Hematopoietic multipotent progenitor cell (in vitro differentiated cells): ENCODE measurements around the gene PLEKHA7. TPM values are rescaled to one million over a fixed set of nuclear protein-coding genes. Genes with fewer than 3 reads are reported as not detected.
"Not testable (repeated sequence)": the region's sequence is repeated elsewhere in the genome, so short reads cannot be mapped to it uniquely, and the experiment has no call there.

Experiments
- DNase-seq, 3 donors: peaks; one replicate each; pipeline ENCODE4 v3.0.0-alpha.2; 2011 to 2015; ENCODE audit warnings: low read depth in 2 of 3, low spot score in 2 of 3
- total RNA-seq: library from RNA; depleted of rRNA; stranded (reverse); fragments of >200 nt; gene quantifications from one replicate; pipeline ENCODE4 v1.2.3, GENCODE V29; 2012

Gene PLEKHA7
- total RNA-seq, 1 donor, result 2.7 TPM

DNA sequence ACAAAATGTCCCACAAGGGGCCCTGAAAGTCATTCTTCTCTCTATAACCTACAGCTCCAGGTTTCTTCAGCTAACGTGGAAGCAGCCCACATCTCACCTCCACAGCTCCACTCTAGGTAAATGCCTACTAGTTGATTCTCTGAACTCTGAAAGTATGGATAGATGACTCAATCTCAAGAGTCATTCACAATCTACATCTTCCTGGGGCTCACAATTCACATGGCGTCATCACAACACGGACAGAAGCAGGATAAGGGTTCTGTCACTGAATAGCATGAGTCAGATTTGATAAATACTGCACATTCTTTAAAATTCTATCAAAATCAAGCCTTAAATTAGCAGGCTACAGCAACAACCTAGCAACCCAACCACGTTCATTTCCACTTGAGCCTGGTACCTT lies 96.3 kb downstream of the PLEKHA7 start:
- DNase-seq, result no peak

DNA sequence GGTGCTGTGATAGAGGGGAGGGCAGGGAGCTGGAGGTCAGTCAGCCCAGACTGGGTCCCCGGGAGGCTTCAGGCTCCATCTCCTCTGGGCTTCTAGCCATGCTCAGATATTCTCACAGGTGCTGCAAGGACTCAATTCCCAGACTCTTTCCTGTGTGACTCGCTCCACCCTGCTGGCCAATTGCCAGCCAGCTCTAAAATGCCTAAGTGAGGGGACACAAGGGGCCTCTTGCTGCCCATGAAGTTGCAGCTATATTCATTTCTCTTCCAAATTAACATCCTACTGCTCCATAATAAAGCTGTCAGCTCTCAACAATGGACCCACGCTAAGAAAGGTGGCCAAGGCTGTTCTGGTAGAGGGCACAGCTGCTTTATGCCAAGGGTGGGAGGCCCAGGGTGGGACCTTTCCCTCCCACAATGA lies 101.5 kb downstream of the PLEKHA7 start:
- no peak for DNase-seq

DNA sequence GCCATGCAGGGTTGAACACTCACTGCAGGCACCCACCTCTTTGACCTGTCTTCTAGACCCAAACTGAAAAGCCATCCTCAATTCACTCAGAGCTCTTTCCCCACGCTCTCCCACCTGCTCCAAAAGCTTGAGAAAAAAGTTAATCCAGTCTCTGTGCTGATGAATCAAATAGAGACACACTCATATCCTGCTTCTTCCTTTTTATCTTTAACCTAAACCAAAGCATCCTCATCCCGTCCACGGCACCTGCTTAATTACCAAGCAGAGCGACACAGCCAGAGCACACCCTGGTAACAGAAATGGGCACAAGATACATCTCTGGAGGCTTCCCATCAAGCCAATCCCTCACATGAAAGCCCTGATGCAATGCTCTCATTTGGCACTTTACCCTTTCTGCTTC lies 102.6 kb downstream of the PLEKHA7 start:
- DNase-seq, result no peak

DNA sequence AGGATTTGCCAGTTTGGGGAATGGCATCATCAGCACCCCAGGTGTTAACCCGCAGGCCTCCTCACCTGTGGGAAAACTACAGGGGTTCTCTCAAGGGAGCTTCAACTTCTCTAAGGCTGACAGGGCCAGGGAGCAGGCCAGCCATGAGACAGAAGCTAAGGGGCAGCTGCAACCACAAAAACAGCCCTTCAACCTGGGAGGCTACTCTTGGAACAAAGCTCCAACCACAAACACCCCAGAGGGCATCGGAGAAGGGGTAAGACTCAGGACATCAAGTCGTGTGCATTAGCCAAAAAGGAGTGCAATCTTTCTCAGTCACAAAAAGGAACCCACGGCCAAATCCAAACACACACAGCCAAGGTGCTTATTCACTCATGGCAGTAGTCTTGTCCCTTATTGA lies 103.0 kb downstream of the PLEKHA7 start:
- DNase-seq, result no peak

DNA sequence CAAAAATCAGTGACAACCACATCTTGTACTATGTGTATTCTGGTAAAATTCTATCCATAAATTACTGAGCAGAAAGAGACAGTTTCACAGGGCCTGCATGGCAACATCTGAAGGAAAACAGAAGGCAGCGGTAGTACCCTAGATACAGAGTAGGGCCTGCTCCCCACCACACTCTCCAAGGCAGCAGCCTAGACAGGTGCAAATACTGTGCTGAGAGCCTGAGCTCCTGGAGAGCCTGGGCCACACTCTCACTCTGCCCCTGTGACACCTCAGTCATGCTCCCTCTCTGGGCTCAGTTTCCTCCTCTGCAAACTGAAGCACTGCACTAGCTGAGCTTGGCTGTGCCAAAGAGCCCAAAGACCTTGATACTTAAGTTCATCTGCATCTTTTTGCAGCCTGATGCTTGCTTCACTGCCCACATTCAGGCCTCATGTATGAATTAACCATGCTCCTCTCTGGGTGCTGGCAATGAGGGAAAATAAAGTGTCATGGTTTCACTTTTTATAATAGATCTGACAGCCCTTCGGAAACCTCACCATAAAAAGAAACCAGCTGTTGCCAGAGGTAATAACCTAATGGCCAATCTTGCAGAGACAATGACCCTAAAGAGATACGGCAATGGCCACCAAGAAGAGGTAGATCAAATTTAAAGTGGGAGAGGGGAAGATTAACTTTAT lies 104.7 kb downstream of the PLEKHA7 start:
- no peak for DNase-seq

DNA sequence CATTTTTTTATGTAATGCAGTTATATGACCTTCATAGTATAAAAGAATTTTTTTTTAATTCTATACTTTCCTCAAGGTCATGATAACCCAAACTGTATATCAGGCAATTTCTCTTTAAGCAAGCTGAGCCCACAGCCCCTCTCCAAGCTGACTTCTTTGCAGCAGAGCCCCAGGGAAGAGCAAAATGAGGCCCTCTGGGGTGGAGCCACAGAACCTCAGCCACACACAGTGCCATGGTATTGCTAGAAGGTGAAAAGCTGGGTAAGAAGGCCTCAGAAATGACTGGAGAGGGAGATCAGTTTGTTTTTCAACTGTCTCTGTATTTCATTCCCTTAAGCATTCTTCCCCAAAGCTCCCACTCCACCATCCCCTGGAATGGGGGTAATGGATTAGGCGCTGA lies 108.8 kb downstream of the PLEKHA7 start:
- no peak for DNase-seq

DNA sequence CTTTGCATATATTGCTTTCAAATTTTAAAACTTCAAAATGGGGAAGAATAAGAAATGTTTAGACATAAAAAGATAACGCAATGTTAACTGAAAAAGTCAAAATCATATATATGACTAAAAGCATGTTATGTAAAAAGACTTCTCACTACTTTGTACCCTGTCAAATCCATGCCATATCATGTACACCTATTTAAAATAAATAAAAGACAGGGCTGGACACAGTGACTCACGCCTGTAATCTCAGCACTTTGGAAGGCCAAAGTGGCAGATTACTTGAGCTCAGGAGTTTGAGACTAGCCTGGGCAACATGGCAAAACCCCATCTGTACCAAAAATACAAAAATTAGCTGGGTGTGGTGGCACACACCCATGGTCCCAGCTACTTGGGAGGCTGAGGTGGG lies 109.5 kb downstream of the PLEKHA7 start:
- DNase-seq, result not testable (repeated sequence)

DNA sequence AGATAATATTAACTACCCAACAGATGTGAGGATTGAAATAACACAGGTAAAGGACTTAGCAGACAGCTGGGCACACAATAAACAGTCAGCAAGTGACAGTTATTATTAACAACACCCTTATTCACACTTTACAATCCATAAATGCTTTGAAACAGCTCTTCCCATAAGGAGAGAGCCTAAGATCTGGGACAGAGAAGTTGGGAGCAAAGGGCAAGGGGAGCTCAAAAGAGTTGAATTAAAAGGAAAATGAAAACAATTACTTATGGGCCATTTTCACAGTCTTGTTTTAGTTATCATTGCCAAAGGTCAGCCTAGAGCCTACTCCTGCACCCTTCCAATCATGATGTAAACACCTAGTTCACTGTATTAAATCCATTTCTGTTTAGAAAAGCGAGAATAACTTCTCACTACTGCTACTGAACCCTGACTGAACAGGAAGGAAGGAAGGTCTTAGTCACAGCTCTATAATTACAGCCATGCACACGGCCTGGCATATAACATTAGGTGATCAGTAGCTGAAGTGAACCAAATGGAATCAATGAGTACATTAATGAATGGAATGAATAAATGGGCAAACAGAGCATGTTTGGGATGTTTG lies 111.3 kb downstream of the PLEKHA7 start:
- DNase-seq, result peak in 1 of 3 donors; percentile 20

DNA sequence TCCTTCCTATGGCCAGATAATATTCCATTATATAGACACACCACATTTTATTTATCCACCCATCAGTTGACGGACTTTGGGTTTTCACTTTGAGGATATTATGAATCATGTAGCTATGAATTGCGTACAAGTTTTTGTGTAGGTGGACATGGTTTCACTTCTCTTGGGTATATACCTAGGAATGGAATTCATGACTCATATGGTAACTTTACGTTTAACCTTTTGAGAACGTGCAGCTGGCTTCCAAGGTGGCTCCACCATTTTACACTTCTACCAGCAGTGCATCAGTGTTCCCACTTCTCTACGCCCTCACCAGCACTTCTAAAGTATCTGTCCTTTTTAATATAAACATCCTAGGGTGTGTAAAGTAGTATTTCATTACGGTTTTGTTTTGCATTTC lies 112.0 kb downstream of the PLEKHA7 start:
- DNase-seq, result no peak

DNA sequence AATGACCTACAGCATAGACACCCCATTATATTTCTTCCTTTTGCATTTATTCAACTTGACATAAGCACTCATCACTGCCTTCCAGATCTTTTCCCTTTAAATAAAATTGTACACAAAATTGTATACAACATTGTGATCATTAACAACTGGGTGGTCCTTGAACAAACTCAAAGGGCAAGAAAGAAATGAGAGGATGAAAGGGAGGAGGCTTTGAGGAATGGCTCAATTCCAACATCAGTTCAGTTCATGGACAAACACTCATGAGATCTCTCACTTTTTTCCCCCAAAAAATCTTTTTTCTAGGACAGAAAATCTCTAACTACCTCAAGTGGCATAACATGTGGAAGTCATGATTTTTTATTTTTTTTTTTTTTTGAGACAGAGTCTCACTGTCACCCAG lies 113.7 kb downstream of the PLEKHA7 start:
- DNase-seq, result no peak

DNA sequence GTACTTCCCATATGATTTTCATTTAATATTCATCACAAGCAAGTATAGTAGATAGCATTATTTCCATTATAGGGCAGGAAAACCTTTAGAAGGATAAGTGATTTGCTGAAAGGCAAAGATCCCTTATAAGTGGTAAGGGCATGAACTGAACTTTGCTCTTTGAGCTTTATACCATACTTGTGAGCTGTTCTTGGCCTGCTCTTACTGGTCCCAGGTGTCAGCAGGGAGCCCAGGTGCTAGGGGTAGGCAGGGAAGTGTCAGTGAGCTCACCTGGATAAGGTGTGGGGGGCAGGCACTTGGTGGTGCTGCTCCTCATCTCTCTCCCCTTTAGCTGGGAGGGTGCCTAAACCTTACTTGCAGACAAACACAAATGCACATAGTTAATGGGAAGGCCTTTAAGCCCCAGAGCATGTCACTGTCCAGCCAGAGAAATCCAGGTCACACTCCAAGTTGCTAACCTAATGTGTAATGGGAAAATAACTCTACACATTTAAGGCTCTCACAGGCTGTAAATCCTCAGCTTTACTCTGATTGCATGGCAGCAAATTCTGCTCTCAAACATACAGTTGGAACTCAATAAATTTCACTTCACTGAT lies 114.4 kb downstream of the PLEKHA7 start:
- DNase-seq, result no peak

DNA sequence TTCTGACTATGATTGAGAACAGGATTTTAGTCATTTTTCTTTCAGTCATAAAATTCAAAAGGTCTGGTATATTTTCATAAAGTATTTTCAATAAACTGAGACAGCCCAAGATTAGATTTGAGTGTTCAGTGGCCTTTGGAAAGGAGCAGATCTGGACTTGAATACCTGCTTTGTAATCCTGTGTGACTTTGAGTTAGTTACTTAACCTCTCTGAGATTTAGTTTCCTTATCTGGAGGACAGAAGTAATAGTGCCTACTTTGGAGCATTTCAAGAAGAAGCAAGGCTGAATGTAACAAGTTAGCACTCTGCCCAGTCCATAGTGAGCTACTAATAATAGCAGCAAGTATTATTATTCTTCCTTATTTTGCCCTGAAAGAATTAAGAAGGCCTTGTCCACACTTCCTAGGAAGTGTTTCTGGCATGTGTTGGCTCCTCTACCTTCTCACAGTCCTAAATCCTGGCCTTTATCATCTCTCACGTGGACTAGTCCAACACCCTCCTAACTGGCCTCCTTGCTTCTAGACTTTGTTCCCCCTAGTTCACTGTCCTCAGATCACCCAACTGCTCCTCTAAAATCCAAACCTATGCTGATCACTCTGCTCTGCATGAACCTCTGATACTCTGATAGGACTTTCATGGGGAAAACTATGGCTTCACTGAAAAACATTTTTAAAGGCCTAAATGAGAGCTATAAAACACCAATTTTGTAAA lies 115.8 kb downstream of the PLEKHA7 start:
- DNase-seq, result no peak

DNA sequence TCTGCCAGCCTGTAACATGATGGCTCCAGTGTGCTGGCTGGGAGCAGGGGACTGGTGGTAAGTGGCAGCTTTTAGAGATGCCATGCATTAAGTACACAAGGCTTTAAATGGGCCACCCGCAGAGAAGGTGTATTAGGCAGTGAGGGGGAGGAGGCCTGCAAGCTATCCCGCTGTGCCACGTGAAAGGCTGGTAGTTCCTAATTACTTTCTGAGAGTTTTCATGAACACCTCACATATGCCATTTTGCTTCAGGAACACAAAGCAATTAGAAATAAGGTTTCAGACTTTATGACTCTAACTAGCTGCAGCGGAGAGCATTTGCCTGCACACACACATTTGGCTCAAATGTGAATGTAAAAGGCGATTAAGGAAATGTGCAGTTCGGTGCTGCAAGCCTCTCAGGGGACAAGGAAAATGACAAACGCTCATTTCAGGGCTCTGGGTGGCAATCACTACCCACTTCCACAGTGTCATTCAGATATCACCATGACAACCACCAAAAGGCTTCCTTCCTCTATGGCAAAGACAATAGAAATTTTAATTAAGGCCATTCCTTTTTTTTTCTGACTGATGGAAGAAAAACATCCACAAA lies 116.6 kb downstream of the PLEKHA7 start:
- DNase-seq, result peak in 2 of 3 donors; percentile 31 to 65

DNA sequence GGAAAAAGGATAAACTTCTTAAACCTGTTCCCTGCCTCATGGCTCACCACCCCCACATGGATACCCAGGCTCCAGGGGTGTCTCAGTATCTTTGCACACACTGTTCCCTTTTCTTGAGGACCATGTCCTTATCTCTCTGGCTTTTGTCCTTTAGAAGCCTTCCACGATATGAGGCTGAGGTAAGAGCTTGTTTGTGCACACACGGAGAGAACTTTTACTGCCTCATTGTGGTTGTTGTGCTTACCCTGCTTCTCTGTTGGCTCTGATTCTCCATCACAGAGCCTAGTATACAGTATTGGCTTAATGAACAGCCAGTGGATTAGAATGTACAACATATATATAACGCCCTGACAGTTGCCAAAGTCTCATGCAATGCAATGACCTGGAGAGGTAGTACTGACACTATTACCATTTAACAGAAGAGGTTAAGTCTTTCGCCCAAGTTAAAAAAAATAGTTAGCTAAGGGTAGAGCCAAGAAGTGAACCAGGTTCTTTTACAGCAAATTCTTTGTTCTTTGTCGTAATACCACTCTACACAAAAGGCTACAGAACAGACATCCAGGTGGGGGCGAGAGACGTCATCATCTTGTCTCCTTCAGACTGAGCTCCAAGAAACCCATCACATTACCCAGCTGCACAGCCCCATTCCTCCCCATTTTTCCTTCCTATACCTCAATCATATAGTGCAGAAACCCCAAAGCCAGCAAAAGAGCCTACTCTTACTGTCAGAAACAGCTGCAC lies 117.3 kb downstream of the PLEKHA7 start:
- no peak for DNase-seq

DNA sequence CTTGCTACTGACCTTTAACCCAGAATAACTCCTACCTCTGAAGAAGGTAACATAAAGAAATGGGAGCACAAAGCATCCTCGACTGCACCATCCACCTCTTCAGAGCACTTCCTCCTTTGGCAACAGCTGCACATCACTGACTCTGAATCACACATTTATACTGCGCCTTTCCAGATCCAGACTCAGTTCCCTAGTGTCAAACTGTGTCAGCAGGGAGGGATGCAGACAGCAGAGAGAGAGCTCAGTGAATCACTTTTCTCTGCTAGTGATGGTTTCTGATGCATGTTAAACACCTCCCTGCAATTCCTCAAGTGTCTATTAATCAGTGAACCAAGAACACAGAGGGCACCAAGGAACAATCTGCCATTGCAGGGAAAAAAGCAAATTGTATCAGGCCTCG lies 118.9 kb downstream of the PLEKHA7 start:
- DNase-seq, result no peak

DNA sequence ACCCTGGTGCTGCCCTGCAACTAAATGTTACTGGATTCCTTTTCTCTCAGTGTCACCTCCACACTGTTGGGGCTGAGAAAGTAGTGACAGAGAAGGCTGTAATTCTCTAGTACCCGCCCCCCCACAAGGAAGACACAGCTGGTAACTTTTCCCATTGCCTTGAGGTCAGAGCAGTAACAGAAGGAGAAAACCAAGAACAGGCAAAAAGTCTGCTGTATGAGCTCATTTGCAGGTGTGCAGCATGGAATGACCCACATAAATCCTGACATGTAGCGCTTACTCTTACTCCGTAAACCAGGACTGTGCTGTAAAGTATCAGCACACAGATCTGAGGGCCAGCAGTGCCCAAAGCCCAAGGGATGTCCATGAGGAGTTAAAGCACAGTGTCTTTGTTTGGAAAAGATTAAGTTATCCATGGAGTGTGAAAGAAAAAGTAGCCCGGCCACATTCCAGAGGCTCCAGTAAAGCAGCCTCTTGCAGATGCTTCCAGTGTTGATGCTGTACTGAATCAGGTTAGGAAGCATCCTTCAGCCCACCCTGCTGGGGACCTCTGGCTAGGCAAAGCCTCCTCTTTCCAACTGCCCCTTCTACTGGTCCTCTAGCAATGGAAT lies 120.7 kb downstream of the PLEKHA7 start:
- DNase-seq, result no peak

DNA sequence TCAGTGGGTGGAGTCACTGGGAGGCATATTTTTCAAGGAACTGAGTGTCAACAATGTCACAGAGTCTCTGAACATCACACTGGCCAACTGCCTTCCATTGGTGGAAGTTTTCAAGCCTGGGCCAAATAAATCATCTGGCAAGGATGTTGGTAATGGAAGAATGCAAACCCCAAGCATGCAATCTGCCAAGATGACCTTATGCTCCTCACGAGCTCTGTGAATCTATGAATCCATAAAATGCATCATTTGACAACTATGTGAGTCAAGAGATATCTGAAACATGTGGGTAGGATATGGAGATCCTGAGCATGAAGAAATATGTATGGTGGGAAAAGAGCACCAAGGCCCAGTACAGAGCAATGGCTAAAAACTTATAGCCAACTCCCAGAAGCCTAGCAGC lies 122.2 kb downstream of the PLEKHA7 start:
- DNase-seq, result no peak

DNA sequence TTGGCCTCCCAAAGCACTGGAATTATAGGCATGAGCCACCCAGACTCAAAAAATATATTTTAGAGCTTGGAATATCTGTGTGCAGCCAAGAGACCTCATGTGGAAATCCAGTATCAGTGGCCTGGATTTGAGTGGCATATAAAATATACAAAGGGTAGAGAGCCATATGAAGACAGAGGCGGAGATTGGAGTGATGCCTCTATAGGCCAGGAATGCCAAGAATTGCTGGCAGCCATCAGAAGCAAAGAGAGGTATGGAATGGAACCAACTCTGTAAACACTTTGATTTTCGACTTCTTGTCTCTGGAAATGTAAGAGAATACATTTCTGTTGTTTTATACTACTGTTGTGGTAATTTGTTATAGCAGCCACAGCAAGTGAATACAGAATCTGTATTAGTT lies 123.0 kb downstream of the PLEKHA7 start:
- DNase-seq, result no peak

DNA sequence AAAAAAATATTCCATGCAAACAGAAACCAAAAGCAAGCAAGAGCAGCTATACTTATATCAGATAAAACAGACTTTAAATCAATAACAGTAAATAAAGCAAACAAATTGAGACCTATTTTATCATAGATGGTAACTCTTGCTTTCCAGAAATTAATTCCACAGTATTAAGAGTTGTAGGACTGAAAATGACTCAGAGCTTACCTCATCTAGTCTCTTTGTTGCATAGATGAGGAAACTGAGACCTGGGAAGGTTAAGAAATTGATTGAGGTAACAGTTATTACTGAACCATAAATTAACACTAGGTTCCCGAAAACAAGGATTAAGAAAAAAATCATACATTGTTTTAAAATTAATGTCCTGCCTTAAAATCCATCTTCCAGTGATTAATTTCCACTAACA lies 123.8 kb downstream of the PLEKHA7 start:
- no peak for DNase-seq

DNA sequence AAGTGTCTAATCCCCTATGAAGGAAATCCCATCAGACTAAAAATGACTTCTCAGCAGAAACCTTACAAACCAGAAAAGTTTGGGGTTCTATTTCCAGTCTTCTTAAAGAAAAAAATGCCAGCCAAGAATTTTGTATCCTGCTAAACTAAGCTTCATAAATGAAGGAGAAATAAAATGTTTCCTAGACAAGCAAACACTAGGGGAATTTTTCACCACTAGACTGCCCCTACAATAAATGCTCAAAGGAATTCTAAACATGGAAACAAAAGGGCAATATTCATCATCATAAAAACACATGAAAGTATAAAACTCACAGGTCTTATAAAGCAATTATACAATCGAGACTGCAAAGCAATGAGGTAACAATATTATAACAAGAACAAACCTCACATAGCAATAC lies 124.3 kb downstream of the PLEKHA7 start:
- DNase-seq, result peak in 1 of 3 donors; percentile 6
